ENCODE measurements around the gene DCUN1D2.
A peak's percentile ranks its signal among the peaks of the same experiment; 100 is the strongest.

DCUN1D2 gene

DNA sequence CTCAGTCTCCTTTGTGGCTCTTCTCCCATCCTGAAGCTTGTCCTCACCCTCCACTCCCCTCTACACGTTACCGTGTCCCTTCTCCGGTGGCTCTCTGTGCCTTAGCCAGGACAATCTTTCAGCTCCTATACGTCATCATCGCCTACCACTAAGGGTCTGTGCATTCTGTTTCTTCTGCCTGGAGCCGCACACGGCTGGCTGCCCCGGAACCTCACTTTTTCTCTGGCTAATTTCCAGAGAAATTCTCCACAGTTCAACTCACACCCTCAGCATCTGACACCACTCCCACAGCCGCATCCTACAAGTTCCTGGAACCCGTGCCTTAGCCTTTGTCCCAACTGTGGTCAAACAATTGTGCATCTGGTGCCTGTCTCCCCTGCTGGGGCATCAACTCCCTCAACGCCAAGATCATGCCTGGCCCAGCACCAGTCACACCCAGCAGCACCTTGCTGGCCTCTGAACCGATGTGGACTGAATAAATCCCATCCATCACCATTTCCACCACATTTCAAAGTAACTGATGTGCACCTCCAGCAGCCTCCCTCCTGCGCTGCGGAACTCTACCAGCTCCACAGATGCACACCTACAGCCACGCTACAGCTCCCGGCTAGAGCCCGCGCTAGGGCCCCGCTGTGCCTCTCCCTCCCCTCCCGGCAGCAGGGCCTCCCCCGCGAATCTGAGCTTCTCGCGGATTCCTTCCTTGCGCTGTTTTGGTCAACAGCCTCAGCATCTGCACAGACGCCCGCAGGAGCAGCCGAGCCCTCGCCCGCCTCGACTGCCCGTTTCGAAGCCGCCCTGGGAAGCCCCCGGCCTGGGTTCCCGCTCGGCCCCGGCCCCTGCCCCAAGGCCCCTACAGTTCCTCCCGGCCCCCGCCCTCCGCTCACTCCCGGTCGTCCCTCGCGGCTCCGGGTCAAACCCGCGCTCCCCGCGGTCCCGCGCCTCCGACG, 689 bp downstream of the DCUN1D2 start:
- peaks cover 45% of the 10 kb centered on the region for H3K4me1 Mint-ChIP-seq
- H3K27ac Mint-ChIP-seq: peak overlapping the region; percentile 86
- peak; percentile 58 for DNase-seq
- H3K4me3 Mint-ChIP-seq: peak overlapping the region; percentile 86
- CTCF ChIA-PET: interaction anchor here (0.7 to 1.4 kb wide), 5 partner anchors 9 to 192 kb away, joined by 3 to 4 read pairs (median 3); partner anchors contain the start of gene LAMP1
- no peaks in the 10 kb centered on the region for H3K9me3 Mint-ChIP-seq
- peaks cover 4% of the 10 kb centered on the region for H3K27me3 Mint-ChIP-seq
- peaks cover 12% of the 10 kb centered on the region for H3K36me3 Mint-ChIP-seq

DNA sequence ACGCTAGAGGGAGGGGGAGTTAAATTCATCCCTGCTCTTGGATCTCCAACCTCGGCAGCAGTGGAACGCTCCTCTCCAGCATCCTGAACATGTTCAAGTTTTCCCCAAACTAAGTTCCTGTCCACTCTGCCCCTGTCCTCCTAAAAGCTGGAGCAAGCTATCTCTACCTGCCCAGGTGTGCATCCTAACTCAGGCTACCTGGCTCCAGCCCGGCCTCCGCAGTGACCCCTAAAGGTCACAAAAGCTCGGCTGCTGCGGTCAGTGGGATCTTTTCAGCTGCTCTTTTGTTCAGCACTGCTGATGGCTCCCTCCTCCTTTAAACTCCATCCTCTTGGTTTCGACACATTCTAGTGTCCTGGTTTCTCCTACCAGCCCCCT, 1.4 kb downstream of the DCUN1D2 start:
- peaks cover 9% of the 10 kb centered on the region for H3K36me3 Mint-ChIP-seq
- DNase-seq: no peak
- peaks cover 42% of the 10 kb centered on the region for H3K4me1 Mint-ChIP-seq
- peak overlapping the region; percentile 86 for H3K4me3 Mint-ChIP-seq
- peaks cover 4% of the 10 kb centered on the region for H3K27me3 Mint-ChIP-seq
- no peaks in the 10 kb centered on the region for H3K9me3 Mint-ChIP-seq
- CTCF ChIA-PET: interaction anchor here (0.8 to 1.1 kb wide), 2 partner anchors 8 to 192 kb away, joined by 3 to 4 read pairs; partner anchors contain the start of gene LAMP1
- H3K27ac Mint-ChIP-seq: no peak overlapping the region

- H3K27ac Mint-ChIP-seq: no peak overlapping the region
- CTCF ChIA-PET: interaction anchor here (0.6 to 0.9 kb wide), 2 partner anchors 8 to 32 kb away, joined by 3 read pairs; no protein-coding TSS in a partner anchor
- peak overlapping the region; percentile 38 for H3K4me3 Mint-ChIP-seq
- H3K36me3 Mint-ChIP-seq: peaks cover 8% of the 10 kb centered on the region
- no peak for DNase-seq
- H3K27me3 Mint-ChIP-seq: peaks cover 4% of the 10 kb centered on the region
- peaks cover 33% of the 10 kb centered on the region for H3K4me1 Mint-ChIP-seq
- no peaks in the 10 kb centered on the region for H3K9me3 Mint-ChIP-seq
Observed at GRCh38 chr13:113488283-113488682, 2.2 kb downstream of the DCUN1D2 start.

DNA sequence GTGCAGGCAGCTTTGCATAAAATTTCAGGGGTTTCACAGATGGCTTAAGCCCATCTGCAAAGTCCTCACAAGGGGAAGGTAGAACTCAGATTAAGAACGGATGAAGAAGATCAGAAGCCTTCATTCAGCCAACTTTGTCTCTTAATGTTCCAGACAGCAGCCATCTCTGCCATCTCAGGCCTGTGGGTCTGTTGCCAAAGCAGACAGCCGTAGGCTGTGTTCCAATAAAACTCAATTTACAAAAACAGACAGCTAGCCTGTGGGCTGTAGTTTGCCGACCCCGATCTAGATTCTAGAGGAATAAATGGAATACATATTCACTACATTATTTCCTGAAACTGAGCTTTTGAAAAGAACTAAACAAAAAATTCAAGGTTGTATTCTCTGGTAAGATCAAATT, 3.8 kb downstream of the DCUN1D2 start:
- CTCF ChIA-PET: no interaction called here

DNA sequence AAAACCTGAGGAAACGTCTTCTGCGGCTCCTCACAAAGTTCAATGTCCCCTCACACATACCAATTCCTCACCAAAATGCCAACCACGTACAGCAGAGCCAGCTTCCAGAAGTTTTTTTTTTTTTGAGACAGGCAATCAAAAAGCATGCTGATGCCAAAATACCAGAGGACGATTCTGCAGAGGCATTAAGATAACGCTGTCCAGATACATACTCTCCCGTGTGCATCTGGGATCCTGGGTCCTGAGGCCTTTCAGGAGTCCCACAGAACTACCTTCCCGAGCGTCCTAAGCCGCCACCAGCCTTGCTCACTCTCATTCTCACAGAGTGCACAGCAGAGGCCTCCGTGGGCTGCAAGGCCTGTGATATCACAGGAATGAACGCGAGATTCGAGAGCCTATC, 5.0 kb downstream of the DCUN1D2 start:
- Mint-ChIP-seq H3K9me3 (no peaks in the 10 kb centered on the region), H3K4me1 (peaks cover 24% of the 10 kb centered on the region), H3K27me3 (peaks cover 4% of the 10 kb centered on the region), H3K4me3 (no peak overlapping the region), H3K36me3 (peaks cover 10% of the 10 kb centered on the region), H3K27ac (no peak overlapping the region)
- DNase-seq: no peak
- CTCF ChIA-PET: no interaction called here

More for the DNA sequence above, 3.8 kb downstream of the DCUN1D2 start:
- no peak overlapping the region for H3K4me3 Mint-ChIP-seq
- no peak for DNase-seq
- peaks cover 10% of the 10 kb centered on the region for H3K36me3 Mint-ChIP-seq
- H3K27me3 Mint-ChIP-seq: peaks cover 4% of the 10 kb centered on the region
- H3K27ac Mint-ChIP-seq: no peak overlapping the region
- H3K4me1 Mint-ChIP-seq: peaks cover 25% of the 10 kb centered on the region
- H3K9me3 Mint-ChIP-seq: no peaks in the 10 kb centered on the region

DNA sequence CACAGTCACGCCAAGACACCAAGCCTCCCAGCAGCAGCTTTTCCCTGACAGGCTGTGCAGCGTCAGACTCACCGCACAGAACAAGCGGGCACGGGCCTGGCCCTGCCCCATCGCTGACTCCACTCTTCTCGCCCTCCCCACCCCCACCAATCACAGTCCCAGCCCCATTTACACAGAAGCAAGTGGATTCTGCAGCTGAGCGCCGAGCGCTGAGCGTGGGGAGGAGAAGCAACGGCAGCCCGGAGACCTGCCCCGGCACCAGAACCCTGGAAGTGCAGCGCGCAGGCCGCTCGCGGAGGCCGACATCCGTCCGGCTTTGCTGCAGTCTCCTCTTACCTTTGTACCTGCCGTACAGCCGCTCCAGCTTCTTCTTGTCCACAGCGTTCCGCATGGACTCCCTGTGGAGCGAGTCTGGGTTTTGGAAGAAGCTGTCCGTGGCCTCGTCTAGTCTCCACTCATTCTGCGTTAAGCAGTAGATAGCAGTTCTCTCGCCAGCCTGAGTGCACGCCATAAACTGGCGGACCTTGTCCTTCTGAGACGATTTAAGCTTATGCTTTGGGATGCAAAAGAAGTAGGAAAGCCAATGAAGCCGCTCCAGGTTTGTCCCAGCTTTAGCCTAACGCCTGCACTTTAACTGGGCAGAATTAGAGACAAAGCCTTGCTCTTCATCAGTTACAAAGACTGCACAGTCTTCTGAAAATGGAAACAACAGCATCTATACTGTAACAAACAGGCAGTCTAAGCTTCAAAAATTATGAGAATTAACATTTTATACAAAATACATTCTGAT, 6.8 kb downstream of the DCUN1D2 start:
- H3K4me1 Mint-ChIP-seq: peaks cover 10% of the 10 kb centered on the region

GRCh38 chr13:113483081-113483480, 7.4 kb downstream of the DCUN1D2 start:
- no peak overlapping the region for H3K27ac Mint-ChIP-seq
- DNase-seq: no peak
- H3K4me3 Mint-ChIP-seq: no peak overlapping the region
- H3K27me3 Mint-ChIP-seq: no peaks in the 10 kb centered on the region
- H3K4me1 Mint-ChIP-seq: peaks cover 4% of the 10 kb centered on the region
- no peaks in the 10 kb centered on the region for H3K9me3 Mint-ChIP-seq
- CTCF ChIA-PET: no interaction called here
- peaks cover 14% of the 10 kb centered on the region for H3K36me3 Mint-ChIP-seq

More for the DNA sequence above, 6.8 kb downstream of the DCUN1D2 start:
- Mint-ChIP-seq H3K27ac (no peak overlapping the region), H3K9me3 (no peaks in the 10 kb centered on the region), H3K4me3 (no peak overlapping the region), H3K36me3 (peaks cover 14% of the 10 kb centered on the region), H3K27me3 (no peaks in the 10 kb centered on the region)
- DNase-seq: no peak
- CTCF ChIA-PET: no interaction called here

DNA sequence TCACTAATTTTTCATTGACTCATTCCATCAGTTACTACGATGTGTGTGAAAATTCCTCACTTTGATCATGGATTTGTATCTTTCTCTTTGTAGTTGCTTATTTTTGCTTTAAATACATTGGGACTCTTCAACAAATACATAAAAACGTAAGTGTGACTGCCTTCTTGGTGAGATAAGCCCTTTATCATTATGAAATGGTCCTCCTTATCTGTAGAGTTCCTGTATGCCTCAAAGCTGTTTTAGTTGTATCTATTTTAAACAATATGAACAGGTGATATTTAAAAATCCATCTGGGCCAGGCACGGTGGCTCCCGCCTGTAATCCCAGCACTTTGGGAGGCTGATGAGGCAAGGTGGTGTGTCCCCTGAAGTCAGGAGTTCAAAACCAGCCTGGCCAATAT, 11.3 kb downstream of the DCUN1D2 start:
- Mint-ChIP-seq H3K27me3 (no peaks in the 10 kb centered on the region), H3K36me3 (peaks cover 27% of the 10 kb centered on the region), H3K4me1 (no peaks in the 10 kb centered on the region), H3K4me3 (no peak overlapping the region), H3K9me3 (no peaks in the 10 kb centered on the region), H3K27ac (no peak overlapping the region)
- no peak for DNase-seq
- CTCF ChIA-PET: no interaction called here

DNA sequence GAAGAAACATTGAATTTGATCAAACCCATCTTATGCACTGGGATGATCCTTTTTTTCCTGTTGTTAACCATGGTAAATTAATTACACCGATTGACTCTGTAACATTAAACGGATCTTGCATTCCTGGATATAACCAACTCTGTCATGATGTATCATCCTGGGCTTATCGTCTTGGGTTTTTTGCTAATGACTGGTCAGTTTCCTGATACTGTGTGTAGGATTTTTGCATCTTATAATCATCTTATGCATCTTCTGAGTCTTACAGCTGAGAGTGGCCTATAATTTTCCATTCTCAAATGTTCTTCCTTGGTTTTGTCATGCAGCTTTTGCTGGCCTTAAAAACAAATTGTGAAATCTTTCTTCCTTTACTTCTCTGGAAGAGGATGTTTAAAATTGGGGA, 12.8 kb downstream of the DCUN1D2 start:
- DNase-seq: no peak
- Mint-ChIP-seq H3K27me3 (no peaks in the 10 kb centered on the region), H3K4me1 (no peaks in the 10 kb centered on the region), H3K4me3 (no peak overlapping the region), H3K36me3 (peaks cover 24% of the 10 kb centered on the region), H3K9me3 (no peaks in the 10 kb centered on the region), H3K27ac (no peak overlapping the region)
- CTCF ChIA-PET: interaction anchor here (0.7 kb wide), 1 partner anchor 85 kb away, joined by 3 read pairs; no protein-coding TSS in a partner anchor

DNA sequence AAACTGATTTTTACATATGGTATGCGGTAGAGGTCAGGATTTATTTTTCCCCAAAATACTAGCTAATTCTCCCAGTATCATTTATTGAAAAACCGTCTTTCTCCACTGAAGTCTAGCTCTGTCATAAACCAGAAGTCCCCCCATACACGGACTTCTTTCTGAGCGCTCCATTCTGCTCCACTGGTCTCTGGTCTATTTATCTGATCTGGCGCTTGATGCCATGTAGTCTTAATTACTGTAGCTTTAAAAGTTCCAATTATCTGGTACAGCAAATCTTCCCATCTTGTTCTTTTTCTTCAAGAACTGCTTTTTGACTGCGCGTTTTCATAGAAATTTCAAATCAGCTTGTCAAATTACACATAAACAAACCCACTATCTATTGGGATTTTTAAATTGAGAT, 13.7 kb downstream of the DCUN1D2 start:
- DNase-seq: no peak
- Mint-ChIP-seq H3K36me3 (peaks cover 24% of the 10 kb centered on the region), H3K4me1 (no peaks in the 10 kb centered on the region), H3K27ac (no peak overlapping the region), H3K27me3 (no peaks in the 10 kb centered on the region), H3K4me3 (no peak overlapping the region), H3K9me3 (no peaks in the 10 kb centered on the region)
- CTCF ChIA-PET: interaction anchor here (0.7 kb wide), 1 partner anchor 86 kb away, joined by 3 read pairs; no protein-coding TSS in a partner anchor

DNA sequence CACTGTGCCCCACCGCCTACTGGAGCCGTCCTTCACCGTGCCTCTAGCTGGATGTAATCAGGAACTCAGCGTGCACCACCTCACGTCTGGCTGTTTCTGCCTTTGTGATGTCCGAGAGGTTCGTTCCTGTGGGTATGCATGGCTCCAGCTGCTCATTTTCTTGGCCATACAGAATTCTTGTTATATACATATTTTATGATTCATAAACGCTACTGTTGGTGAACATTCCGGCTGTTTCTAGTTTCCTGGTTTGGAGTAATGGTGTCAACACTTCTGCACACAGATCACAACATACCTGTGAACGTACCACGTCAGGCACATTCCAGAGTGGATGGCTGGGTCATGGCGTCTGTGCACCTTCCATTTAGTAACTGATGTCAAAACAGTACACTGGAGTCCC, 14.6 kb downstream of the DCUN1D2 start:
- H3K27ac Mint-ChIP-seq: no peak overlapping the region
- H3K36me3 Mint-ChIP-seq: peaks cover 30% of the 10 kb centered on the region
- no peaks in the 10 kb centered on the region for H3K4me1 Mint-ChIP-seq
- CTCF ChIA-PET: no interaction called here
- no peak for DNase-seq
- H3K9me3 Mint-ChIP-seq: no peaks in the 10 kb centered on the region
- H3K4me3 Mint-ChIP-seq: no peak overlapping the region
- H3K27me3 Mint-ChIP-seq: no peaks in the 10 kb centered on the region

- H3K27me3 Mint-ChIP-seq: no peaks in the 10 kb centered on the region
- peaks cover 30% of the 10 kb centered on the region for H3K36me3 Mint-ChIP-seq
- DNase-seq: no peak
- no peak overlapping the region for H3K4me3 Mint-ChIP-seq
- no peak overlapping the region for H3K27ac Mint-ChIP-seq
- H3K4me1 Mint-ChIP-seq: no peaks in the 10 kb centered on the region
- CTCF ChIA-PET: no interaction called here
- H3K9me3 Mint-ChIP-seq: no peaks in the 10 kb centered on the region
Observed at GRCh38 chr13:113475280-113475679, 15.2 kb downstream of the DCUN1D2 start.

GRCh38 chr13:113474179-113474578, 16.3 kb downstream of the DCUN1D2 start:
- no peaks in the 10 kb centered on the region for H3K4me1 Mint-ChIP-seq
- DNase-seq: no peak
- CTCF ChIA-PET: no interaction called here
- no peak overlapping the region for H3K27ac Mint-ChIP-seq
- H3K27me3 Mint-ChIP-seq: no peaks in the 10 kb centered on the region
- no peak overlapping the region for H3K4me3 Mint-ChIP-seq
- H3K9me3 Mint-ChIP-seq: no peaks in the 10 kb centered on the region
- H3K36me3 Mint-ChIP-seq: peaks cover 27% of the 10 kb centered on the region

DNA sequence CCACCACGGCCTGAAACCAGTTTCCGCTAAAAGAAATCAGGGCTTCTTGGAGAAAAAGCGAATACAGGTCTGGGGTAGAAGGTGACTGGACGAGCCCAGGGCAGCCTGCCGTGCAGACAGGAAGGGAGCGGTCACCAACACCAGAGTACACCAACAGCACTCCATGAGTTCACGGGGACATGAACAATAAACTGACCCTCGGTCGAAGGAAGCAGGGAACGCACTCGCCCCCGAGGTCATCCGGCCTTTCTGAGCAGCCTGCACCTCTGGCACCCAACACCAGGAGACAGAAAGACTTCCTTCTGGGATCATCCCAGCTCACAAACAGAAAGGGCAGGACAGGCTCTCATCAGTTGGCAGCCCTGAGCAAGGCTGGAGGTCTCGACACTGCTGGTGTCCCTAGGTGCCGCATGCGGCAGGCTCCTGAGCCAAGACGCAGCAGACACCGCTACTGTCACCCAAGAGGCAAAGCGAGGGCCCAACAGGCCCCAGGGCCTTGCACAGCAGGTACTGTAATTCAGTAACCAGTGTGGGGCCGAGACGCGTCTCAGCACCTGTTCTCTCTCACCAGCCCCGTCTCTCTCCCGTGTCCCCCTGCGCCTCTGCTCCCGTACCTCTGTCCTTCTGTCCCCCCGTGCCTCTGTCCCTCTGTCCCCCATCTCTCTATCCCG, 18.0 kb downstream of the DCUN1D2 start:
- H3K27ac Mint-ChIP-seq: no peak overlapping the region
- no peak overlapping the region for H3K4me3 Mint-ChIP-seq
- H3K36me3 Mint-ChIP-seq: peaks cover 25% of the 10 kb centered on the region
- no peak for DNase-seq
- H3K27me3 Mint-ChIP-seq: no peaks in the 10 kb centered on the region
- CTCF ChIA-PET: interaction anchor here (0.6 kb wide), 1 partner anchor 14 kb away, joined by 3 read pairs; no protein-coding TSS in a partner anchor
- no peaks in the 10 kb centered on the region for H3K9me3 Mint-ChIP-seq
- H3K4me1 Mint-ChIP-seq: no peaks in the 10 kb centered on the region

Measured in activated naive CD4-positive, alpha-beta T cell treated with anti-CD3 and anti-CD28 coated beads, Interleukin-2, amount 10 ng/mL, durations not matched to agents 7 days and 5 days (primary cell).